ENCODE results near the gene C19orf81.

DNA sequence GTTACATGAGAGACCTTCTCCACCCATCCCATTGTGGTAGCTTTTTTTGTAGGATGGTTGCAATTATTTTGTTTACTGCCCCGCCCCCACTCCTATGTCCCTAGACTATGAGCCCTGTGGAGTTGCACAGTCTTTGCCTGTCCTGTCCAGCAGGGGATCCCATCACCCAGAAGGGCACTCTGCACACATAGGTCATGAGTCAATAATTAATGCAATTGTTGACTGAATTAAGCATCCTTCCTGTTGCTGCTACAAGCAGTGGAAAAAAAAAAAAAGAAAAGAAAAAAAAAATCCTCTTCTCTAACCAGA lies 14.2 kb downstream of the C19orf81 start:
- TF ChIP-seq CTCF (IDR thresholded peaks at IDR 0.05) (no peak), POLR2A (IDR thresholded peaks at IDR 0.05) (no peak)

All from vagina (tissue), 2 donors.